ENCODE measurements around the gene RAB3C.
"Not testable (repeated sequence)": the region's sequence is repeated elsewhere in the genome, so short reads cannot be mapped to it uniquely, and the experiment has no call there.

RAB3C gene

DNA sequence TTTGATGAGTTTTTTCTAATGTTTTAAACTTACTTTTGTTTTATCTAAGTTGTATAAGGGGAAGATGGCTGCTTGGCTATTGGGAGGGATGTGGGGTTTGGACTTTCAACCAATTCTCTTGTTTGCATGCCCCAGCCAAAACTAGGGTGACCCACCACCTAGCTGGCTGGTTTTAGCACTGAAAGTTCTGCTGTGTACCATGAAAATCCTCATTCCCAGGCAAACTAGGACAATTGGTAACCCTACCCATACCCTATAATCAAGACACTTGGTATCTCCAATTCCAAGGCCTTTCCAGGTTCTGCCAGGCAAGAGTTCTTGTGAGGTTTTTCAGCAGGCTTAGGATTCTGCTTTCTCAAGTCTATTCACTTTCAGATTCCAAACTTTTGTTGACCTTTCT is 13.1 kb downstream of the RAB3C start:
- TF ChIP-seq, protein P1, sequence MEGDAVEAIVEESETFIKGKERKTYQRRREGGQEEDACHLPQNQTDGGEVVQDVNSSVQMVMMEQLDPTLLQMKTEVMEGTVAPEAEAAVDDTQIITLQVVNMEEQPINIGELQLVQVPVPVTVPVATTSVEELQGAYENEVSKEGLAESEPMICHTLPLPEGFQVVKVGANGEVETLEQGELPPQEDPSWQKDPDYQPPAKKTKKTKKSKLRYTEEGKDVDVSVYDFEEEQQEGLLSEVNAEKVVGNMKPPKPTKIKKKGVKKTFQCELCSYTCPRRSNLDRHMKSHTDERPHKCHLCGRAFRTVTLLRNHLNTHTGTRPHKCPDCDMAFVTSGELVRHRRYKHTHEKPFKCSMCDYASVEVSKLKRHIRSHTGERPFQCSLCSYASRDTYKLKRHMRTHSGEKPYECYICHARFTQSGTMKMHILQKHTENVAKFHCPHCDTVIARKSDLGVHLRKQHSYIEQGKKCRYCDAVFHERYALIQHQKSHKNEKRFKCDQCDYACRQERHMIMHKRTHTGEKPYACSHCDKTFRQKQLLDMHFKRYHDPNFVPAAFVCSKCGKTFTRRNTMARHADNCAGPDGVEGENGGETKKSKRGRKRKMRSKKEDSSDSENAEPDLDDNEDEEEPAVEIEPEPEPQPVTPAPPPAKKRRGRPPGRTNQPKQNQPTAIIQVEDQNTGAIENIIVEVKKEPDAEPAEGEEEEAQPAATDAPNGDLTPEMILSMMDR (IDR thresholded peaks at IDR 0.05; ENCODE audit: extremely low read depth, missing control alignments) = no peak
- DNase-seq (ENCODE audit: low spot score) = no peak

DNA sequence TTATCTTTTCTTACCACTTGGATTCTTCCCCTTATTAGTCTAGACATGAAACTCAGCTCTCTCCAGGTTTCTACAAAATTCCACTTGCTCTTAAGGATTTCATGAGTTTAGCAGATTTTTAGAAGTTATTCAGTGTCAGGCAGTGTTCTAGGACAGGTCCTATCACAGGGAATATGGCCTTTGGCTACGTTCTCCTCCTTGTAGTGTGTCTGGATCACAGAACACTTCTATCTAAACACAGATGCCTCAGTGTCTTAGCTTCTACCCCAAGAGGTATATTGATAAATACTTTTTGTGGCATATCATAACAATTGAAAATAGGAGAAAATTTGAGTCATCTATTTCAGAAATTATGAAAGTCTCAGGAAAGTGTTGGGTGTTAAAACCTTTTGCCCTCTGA is 15.6 kb downstream of the RAB3C start:
- TF ChIP-seq, protein P1 (IDR thresholded peaks at IDR 0.05; ENCODE audit: extremely low read depth, missing control alignments) = no peak
- DNase-seq (ENCODE audit: low spot score) = no peak

DNA sequence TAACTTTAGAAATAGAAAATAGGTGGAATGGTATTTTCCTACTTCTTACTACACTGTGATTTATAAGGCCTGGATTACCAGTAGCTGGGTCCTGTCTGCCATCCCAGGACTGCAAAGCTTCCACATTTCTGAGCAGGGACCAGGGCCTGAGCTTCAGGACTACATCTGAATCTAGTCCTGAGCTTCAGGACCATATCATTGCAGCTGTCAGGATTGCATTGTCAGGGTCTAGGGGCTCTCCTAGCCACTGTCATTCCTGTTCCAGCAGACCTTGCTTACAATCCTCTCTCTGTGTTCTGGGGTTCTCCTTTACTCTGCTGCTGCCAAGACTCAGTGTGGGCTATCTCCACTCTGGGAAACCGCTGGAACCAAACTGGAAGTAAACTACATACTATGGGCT is 16.3 kb downstream of the RAB3C start:
- TF ChIP-seq, protein P1 (IDR thresholded peaks at IDR 0.05; ENCODE audit: extremely low read depth, missing control alignments) = no peak
- DNase-seq (ENCODE audit: low spot score) = no peak

DNA sequence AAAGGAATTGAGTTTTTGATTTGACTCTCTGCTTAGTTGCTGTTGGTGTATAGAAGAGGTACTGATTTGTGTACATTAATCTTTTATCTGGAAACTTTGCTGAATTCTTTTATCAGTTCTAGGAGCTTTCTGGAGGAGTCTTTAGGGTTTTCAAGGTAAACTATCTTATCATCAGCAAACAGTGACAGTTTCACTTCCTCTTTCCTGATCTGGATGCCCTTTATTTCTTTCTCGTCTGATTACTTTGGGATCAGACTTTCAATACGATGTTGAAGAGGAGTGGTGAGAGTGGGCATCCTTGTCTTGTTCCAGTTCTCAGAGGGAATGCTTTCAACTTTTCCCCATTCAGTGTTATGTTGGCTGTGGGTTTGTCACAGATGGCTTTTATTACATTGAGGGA is 17.7 kb downstream of the RAB3C start:
- DNase-seq (ENCODE audit: low spot score) = not testable (repeated sequence)

DNA sequence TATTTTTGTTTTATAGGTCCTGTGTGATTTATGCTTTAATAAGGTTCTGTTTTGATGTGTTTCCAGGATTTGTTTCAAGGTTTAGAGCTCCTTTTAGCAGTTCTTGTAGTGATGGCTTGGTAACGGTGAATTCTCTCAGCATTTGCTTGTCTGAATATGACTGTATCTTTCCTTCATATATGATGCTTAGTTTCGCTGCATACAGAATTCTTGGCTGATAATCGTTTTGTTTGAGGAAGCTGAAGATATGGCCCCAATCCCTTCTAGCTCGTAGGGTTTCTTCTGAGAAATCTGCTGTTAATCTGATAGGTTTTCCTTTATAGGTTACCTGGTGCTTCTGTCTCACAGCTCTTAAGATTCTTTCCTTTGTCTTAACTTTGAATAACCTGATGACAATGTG is 20.0 kb downstream of the RAB3C start:
- DNase-seq (ENCODE audit: low spot score) = not testable (repeated sequence)

DNA sequence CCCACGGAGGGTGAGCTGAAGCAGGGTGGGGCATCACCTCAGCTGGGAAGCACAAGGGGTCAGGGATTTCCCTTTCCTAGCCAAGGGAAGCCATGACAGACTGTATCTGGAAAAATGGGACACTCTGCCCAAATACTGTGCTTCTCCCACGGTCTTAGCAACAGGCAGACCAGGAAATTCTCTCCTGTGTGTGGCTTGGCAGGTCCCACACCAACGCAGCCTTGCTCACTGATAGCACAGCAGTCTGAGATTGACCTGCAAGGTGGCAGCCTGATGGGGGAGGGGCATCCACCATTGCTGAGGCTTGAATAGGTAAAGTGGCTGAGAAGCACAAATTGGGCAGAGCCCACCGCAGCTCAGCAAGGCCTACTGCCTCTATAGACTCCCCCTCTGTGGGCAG is 23.2 kb downstream of the RAB3C start:
- DNase-seq (ENCODE audit: low spot score) = no peak
- TF ChIP-seq, protein P1 (IDR thresholded peaks at IDR 0.05; ENCODE audit: extremely low read depth, missing control alignments) = no peak

DNA sequence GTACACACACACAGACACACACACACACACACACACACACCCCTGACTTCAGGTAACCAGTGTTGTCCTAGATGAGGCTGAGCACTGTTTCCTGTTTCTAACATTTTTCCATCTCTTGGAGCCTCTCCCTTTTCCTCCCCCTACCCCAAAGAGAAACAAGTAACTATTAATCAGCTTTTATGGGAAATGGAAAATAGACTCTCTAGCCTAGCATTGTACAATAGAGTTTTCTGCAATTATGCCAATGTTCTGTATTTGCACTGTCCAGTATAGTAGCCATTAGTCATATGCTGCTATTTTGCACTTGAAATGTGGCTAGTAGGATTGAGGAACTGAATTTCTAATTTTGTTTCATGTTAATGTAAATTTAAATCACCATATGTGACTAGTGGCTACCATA is 33.1 kb downstream of the RAB3C start:
- TF ChIP-seq, protein P1 (IDR thresholded peaks at IDR 0.05; ENCODE audit: extremely low read depth, missing control alignments) = no peak
- DNase-seq (ENCODE audit: low spot score) = no peak

DNA sequence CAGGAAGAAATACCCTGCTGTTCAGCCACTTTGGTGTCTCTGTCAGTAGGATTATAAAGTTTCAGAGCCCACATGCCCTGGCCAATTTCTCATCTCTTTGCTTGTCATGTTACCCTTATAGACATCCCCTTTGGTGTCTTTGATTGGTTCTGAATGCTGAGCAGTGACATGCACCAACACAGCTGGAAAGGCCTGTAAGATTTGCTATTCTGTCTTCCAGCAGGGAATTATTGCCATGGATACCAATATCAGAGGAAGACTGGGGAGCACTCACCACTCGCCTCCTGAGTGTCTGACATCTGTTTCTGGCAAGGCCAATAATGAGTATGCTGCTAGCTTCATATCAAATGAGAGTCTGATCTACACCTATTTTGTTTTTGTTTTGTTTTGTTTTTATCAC is 34.4 kb downstream of the RAB3C start:
- no peak for DNase-seq (ENCODE audit: low spot score)
- TF ChIP-seq, protein P1 (IDR thresholded peaks at IDR 0.05; ENCODE audit: extremely low read depth, missing control alignments) = no peak

DNA sequence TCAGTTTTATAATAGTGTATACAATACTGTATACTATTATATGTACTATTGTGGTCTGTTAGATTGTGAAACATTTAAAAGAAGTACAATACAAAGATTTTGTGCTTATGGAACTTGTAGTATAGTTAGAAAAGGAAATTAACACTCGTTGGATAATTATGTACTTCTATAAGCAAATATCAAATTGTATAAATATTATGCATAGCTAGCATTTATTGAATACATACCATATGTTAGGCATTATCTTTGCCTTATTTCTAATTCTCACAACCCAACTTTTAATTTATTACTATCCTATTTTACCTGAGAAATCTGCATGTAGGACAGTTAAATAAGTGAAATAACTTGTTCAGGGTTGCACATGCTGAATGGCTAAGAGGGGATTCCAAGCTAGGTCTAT is 37.5 kb downstream of the RAB3C start:
- TF ChIP-seq, protein P1 (IDR thresholded peaks at IDR 0.05; ENCODE audit: extremely low read depth, missing control alignments) = no peak
- DNase-seq (ENCODE audit: low spot score) = no peak

All from GM20000 (cell line).